ENCODE data around the gene NTF4.

GRCh38 chr19:49110567-49110966, 45.9 kb upstream of the NTF4 start:
- TF ChIP-seq CTCF (IDR thresholded peaks at IDR 0.05) (no peak), POLR2A (IDR thresholded peaks at IDR 0.05) (no peak)

Measured in body of pancreas (tissue), 4 donors.